K562 (cell line): ENCODE results near the gene S100A1. TPM values are rescaled to one million over a fixed set of nuclear protein-coding genes. Genes with fewer than 3 reads are reported as not detected.

Source experiments
- ATAC-seq: fragments of 200-7000 bp; cut with Tn5 transposase; 3 replicates; pipeline ENCODE4 v1.9.1; 2020; ENCODE audit warnings: moderate library complexity
- BruUV-seq: library from RNA; stranded (reverse); fragments of 400-500 nt; replicated peaks from 2 replicates; lab custom pipeline; 2021; lab: Mats Ljungman, UMichigan
- CTCF ChIA-PET: fragments of 300-600 bp; formaldehyde crosslinking; extraction: SDS; loops from one replicate; lab custom pipeline; 2021; ENCODE audit warnings: low intra/inter-chr PET ratio; lab: Yijun Ruan, JAX
- POLR2A ChIA-PET: fragments of 300-600, 350-650 bp; sonication (Branson Sonifier 250); formaldehyde crosslinking; extraction: SDS; loops from one replicate; lab custom pipeline; 2021; ENCODE audit warnings: antibody characterized with exemption, inconsistent platforms; lab: Yijun Ruan, JAX
- DNase-seq, 4 experiments: peaks; one replicate each; pipeline versions ENCODE4 v3.0.0 to v3.0.0-alpha.2; 2011 to 2018; ENCODE audit warnings: low spot score in 3 of 4, mixed read lengths in 3 of 4; ENCODE audit errors: extremely low read depth in 1 of 4
- FAIRE-seq: peaks from 2 replicates; lab custom pipeline; 2011; peaks lifted over from hg19 to GRCh38; lab: Jason Lieb, UNC
- H2AFZ ChIP-seq: 2 replicates; pipeline ENCODE4 v1.6.0; 2011; ENCODE audit warnings: low read depth, low read length, control low read depth, inconsistent platforms
- H3K27ac ChIP-seq: fragments of 200-600 bp; 3 replicates; pipeline ENCODE4 v1.8.0; 2011; ENCODE audit warnings: low read depth, mild to moderate bottlenecking, control low read depth, inconsistent platforms, low read length, moderate library complexity, mixed read lengths; ENCODE audit errors: extremely low read depth
- H3K27me3 ChIP-seq, 2 experiments: fragments of 300-600 bp in 1 of 2; 2 replicates in 1 of 2; 3 replicates in 1 of 2; pipeline versions ENCODE4 v1.6.0 to v1.8.0; 2011; ENCODE audit warnings: inconsistent platforms in 2 of 2, low read length in 2 of 2, mild to moderate bottlenecking in 1 of 2, mixed read lengths in 1 of 2, moderate library complexity in 1 of 2; ENCODE audit not compliant: control insufficient read depth in 2 of 2, insufficient read depth in 2 of 2
- H3K36me3 ChIP-seq: fragments of 300-600 bp; 3 replicates; pipeline ENCODE4 v1.8.0; 2011; ENCODE audit warnings: mild to moderate bottlenecking, low read length, inconsistent platforms; ENCODE audit not compliant: control insufficient read depth, insufficient read depth
- H3K4me1 ChIP-seq, 2 experiments: fragments of 200-600 bp in 1 of 2; replicated peaks in 1 of 2; 2 replicates in 1 of 2; 3 replicates in 1 of 2; pipeline versions ENCODE4 v1.5.1 to v1.8.0; 2011; ENCODE audit warnings: inconsistent platforms in 2 of 2, low read length in 2 of 2, mild to moderate bottlenecking in 1 of 2, mixed read lengths in 1 of 2, moderate library complexity in 1 of 2; ENCODE audit not compliant: control insufficient read depth in 2 of 2, insufficient read depth in 2 of 2
- H3K4me2 ChIP-seq: 2 replicates; pipeline ENCODE4 v1.6.1; 2011; ENCODE audit warnings: low read length, control low read depth, inconsistent platforms, mixed read lengths; ENCODE audit not compliant: insufficient read depth
- H3K4me3 ChIP-seq: fragments of 200-600 bp; sonication (generic), shearing (Covaris generic); 2 replicates; pipeline ENCODE4 v1.5.1; 2016; ENCODE audit warnings: control low read depth, inconsistent platforms
- H3K79me2 ChIP-seq: fragments of 200-600 bp; 3 replicates; pipeline ENCODE4 v1.8.0; 2011; ENCODE audit warnings: low read length, inconsistent platforms; ENCODE audit not compliant: control insufficient read depth, insufficient read depth
- H3K9ac ChIP-seq, 2 experiments: 2 replicates each; pipeline versions ENCODE4 v1.6.0 to v1.6.1; 2011; ENCODE audit warnings: low read depth in 2 of 2, low read length in 2 of 2, control low read depth in 1 of 2, inconsistent platforms in 1 of 2, mild to moderate bottlenecking in 1 of 2, mixed read lengths in 1 of 2; ENCODE audit not compliant: insufficient read depth in 1 of 2
- H3K9me1 ChIP-seq: one replicate; pipeline ENCODE4 v1.6.0; 2011; ENCODE audit warnings: inconsistent platforms, mild to moderate bottlenecking, low read length, moderate library complexity; ENCODE audit not compliant: control insufficient read depth, insufficient read depth
- H3K9me3 ChIP-seq: replicated peaks from 2 replicates; pipeline ENCODE4 v1.5.1; 2011; ENCODE audit warnings: low read depth, low read length, inconsistent platforms; ENCODE audit not compliant: control insufficient read depth, insufficient read depth
- H4K20me1 ChIP-seq: replicated peaks from 2 replicates; pipeline ENCODE4 v1.6.1; 2011; ENCODE audit warnings: low read length, inconsistent platforms, mixed read lengths; ENCODE audit not compliant: control insufficient read depth, insufficient read depth
- C11orf30 ChIP-seq: fragments of 450-650 bp; IDR thresholded peaks from 2 replicates; pipeline ENCODE4 v1.6.1; 2016; ENCODE audit warnings: low read depth, mild to moderate bottlenecking
- ETV5 ChIP-seq: sonication (generic); formaldehyde crosslinking; IDR thresholded peaks from 2 replicates; pipeline ENCODE4 v1.4.0; 2020; ENCODE audit warnings: low read depth, mild to moderate bottlenecking, missing genetic modification reagents
- FIP1L1 ChIP-seq: fragments of 200-400 bp; formaldehyde crosslinking; IDR thresholded peaks from 2 replicates; pipeline ENCODE4 v1.6.1; 2018; ENCODE audit warnings: mild to moderate bottlenecking, low read depth, low read length; ENCODE audit not compliant: poor library complexity, severe bottlenecking
- FOXA1 ChIP-seq: fragments of 450-650 bp; IDR thresholded peaks from 2 replicates; pipeline ENCODE4 v1.6.1; 2016; ENCODE audit warnings: mild to moderate bottlenecking, borderline replicate concordance
- GTF2B ChIP-seq: IDR thresholded peaks from 2 replicates; pipeline ENCODE4 v1.6.1; 2011; ENCODE audit not compliant: insufficient read length; ENCODE audit errors: extremely low read depth
- HMGXB4 ChIP-seq: sonication (generic); formaldehyde crosslinking; IDR thresholded peaks from 2 replicates; pipeline ENCODE4 v1.8.1; 2023; ENCODE audit warnings: mild to moderate bottlenecking, missing genetic modification reagents
- MAZ ChIP-seq, 2 experiments: fragments of 450-650 bp in 1 of 2; sonication (generic) in 1 of 2; formaldehyde crosslinking; IDR thresholded peaks in 1 of 2; conservative IDR thresholded peaks in 1 of 2; 2 replicates each; pipeline versions ENCODE4 v1.4.0 to v1.5.0; 2020; ENCODE audit warnings: mild to moderate bottlenecking in 1 of 2, missing genetic modification reagents in 1 of 2
- NR1H2 ChIP-seq: sonication (generic); formaldehyde crosslinking; IDR thresholded peaks from 2 replicates; pipeline ENCODE4 v1.4.0; 2020; ENCODE audit warnings: mild to moderate bottlenecking, missing genetic modification reagents
- PML ChIP-seq: IDR thresholded peaks from 2 replicates; pipeline ENCODE4 v1.6.1; 2012; ENCODE audit warnings: low read length, inconsistent platforms
- SMAD2 ChIP-seq: fragments of 150-350 bp; IDR thresholded peaks from 2 replicates; pipeline ENCODE4 v1.6.1; 2014; ENCODE audit warnings: low read depth, mild to moderate bottlenecking, low read length
- SMC3 ChIP-seq: conservative IDR thresholded peaks from 2 replicates; pipeline ENCODE4 v1.6.1; 2011; ENCODE audit warnings: low read depth, low read length, improper control_type of control experiment; ENCODE audit not compliant: insufficient read depth
- TFAM ChIP-seq: fragments of 250-450 bp; sonication (Bioruptor Pico); conservative IDR thresholded peaks from 2 replicates; pipeline ENCODE4 v1.5.0; 2021; ENCODE audit warnings: mild to moderate bottlenecking, moderate library complexity
- TOE1 ChIP-seq, 2 experiments: fragments of 450-650 bp in 1 of 2; sonication (generic) in 1 of 2; formaldehyde crosslinking in 1 of 2; IDR thresholded peaks; 2 replicates each; pipeline versions ENCODE4 v1.7.1 to v1.8.0; 2016 to 2022; ENCODE audit warnings: borderline replicate concordance in 2 of 2, mild to moderate bottlenecking in 2 of 2, antibody characterized with exemption in 1 of 2, inconsistent platforms in 1 of 2, low read depth in 1 of 2, missing genetic modification reagents in 1 of 2, moderate library complexity in 1 of 2
- ZNF174 ChIP-seq: fragments of 250-450 bp; sonication (Bioruptor Pico); IDR thresholded peaks from 2 replicates; pipeline ENCODE4 v1.4.0; 2020; ENCODE audit warnings: mild to moderate bottlenecking
- ZNF436 ChIP-seq: fragments of 250-450, 450-650 bp; sonication (Bioruptor Pico); formaldehyde crosslinking; IDR thresholded peaks from 2 replicates; pipeline ENCODE4 v1.7.0; 2020; ENCODE audit warnings: mild to moderate bottlenecking
- ZNF655 ChIP-seq: fragments of 250-450 bp; sonication (Bioruptor Pico); IDR thresholded peaks from 2 replicates; pipeline ENCODE4 v1.5.0; 2021
- ZNF778 ChIP-seq: fragments of 450-650 bp; formaldehyde crosslinking; IDR thresholded peaks from 2 replicates; pipeline ENCODE4 v1.4.0; 2020; ENCODE audit warnings: mild to moderate bottlenecking, moderate library complexity
- WGBS: fragments of 100-300 bp; shearing (Covaris generic); methylation state at CpG from one replicate; pipeline ENCODE4 v1.1.6; 2016; ENCODE audit warnings: low coverage, mixed read lengths; ENCODE audit not compliant: insufficient coverage; ENCODE audit errors: missing lambda C conversion rate; 5-methylcytosine and 5-hydroxymethylcytosine counted together
- in situ Hi-C: fragments of 300-500 bp; cut with MboI; formaldehyde crosslinking; loops from 4 replicates; pipeline ENCODE4 v1.15.0; 2018; ENCODE audit warnings: inconsistent platforms, mixed read lengths
- intact Hi-C: fragments of 100-400 bp; cut with micrococcal nuclease; formaldehyde crosslinking; loops from 2 replicates; pipeline ENCODE4 v1.14.2; 2022
- polyA plus RNA-seq, 8 experiments: library from polyadenylated mRNA; depleted of rRNA in 4 of 8; stranded (reverse) in 5 of 8; unstranded in 3 of 8; fragments of >200 nt; fragmentation: Nextera tagmentation in 2 of 8; fragmentation: Illumina TruSeq in 1 of 8; extraction: Ambion mirVana in 2 of 8; extraction: Trizol in 1 of 8; gene quantifications; 2 replicates each; pipeline versions ENCODE4 v1.2.1 to v1.2.3, GENCODE V29; 2011 to 2014; ENCODE audit warnings: inconsistent platforms in 1 of 8, missing spikeins in 1 of 8
- total RNA-seq, 7 experiments: library from RNA; depleted of rRNA in 6 of 7; stranded (reverse); fragments of >200 nt in 6 of 7; fragmentation: Illumina TruSeq in 2 of 7; extraction: Trizol in 2 of 7; gene quantifications; 2 replicates each; pipeline versions ENCODE4 v1.2.1 to v1.2.3, GENCODE V29; 2011 to 2021; ENCODE audit warnings: low replicate concordance in 1 of 7

Gene S100A1
- total and polyA plus RNA-seq, 9 of the 15 experiments (the other 6 are each of a cell fraction or from before 2014, with no cell fraction given), result 0.44 to 30.1 (median 12.7) TPM

GRCh38 chr1:153633161-153633753 lies 5.0 kb downstream of the S100A1 start:
- FAIRE-seq (no peak), DNase-seq (peak; percentile 30 to 49 (median 42)), ATAC-seq (peak; percentile 18)
- POLR2A ChIA-PET, result interaction anchor here (0.8 to 11.6 kb wide), 16 partner anchors 9 to 693 kb away, joined by 3 to 205 read pairs (median 4); partner anchors contain the start of gene SNAPIN
- no peaks in the 10 kb centered on the region for H3K9me3 ChIP-seq
- peak overlapping the region; percentile 100 for H3K9ac ChIP-seq
- H3K9me1 ChIP-seq, result no peaks in the 10 kb centered on the region
- peaks cover 24 to 28% of the 10 kb centered on the region in 2 experiments for H3K4me1 ChIP-seq
- H3K4me3 ChIP-seq, result peak overlapping the region; percentile 89
- CTCF ChIA-PET, result interaction anchor here (0.7 kb wide), 1 partner anchor 123 kb away, joined by 4 read pairs; no protein-coding TSS in a partner anchor
- in situ Hi-C loops (no loop called here), intact Hi-C loops (loop anchor here (5.0 kb wide), 1 partner anchor 101 kb away; no protein-coding TSS in a partner anchor)
- no TSS peak for BruUV-seq
- H3K4me2 ChIP-seq, result peak overlapping the region; percentile 88
- no peaks in the 10 kb centered on the region for H3K27me3 ChIP-seq
- 20% methylated on average over 18 of the region's 18 CpGs for WGBS
- peak overlapping the region; percentile 81 for H2AFZ ChIP-seq
- no peaks in the 10 kb centered on the region; the same call in 1 of the 2 replicates for H4K20me1 ChIP-seq
- H3K79me2 ChIP-seq, result peaks cover 44% of the 10 kb centered on the region
- H3K36me3 ChIP-seq, result peaks cover 27% of the 10 kb centered on the region
- H3K27ac ChIP-seq, result peak overlapping the region; percentile 98
- TF ChIP-seq ZNF436 (CRISPR knock-in tag) (no peak), SMAD2 (no peak), FOXA1 (no peak), MAZ (CRISPR knock-in tag; conservative IDR thresholded peaks at IDR 0.05 in 1 of 2, IDR thresholded peaks at IDR 0.05 in 1 of 2) (peak in 1 of 2 experiments; percentile 6; a peak in 1 of 4 replicates), ZNF174 (CRISPR knock-in tag) (no peak), NR1H2 (no peak), ZNF655 (CRISPR knock-in tag) (no peak), SMC3 (0 out of 2 replicates have a peak, but pooled peaks have one; percentile 9), C11orf30 (no peak), FIP1L1 (no peak), GTF2B (no peak), HMGXB4 (CRISPR knock-in tag) (no peak), PML (no peak), TFAM (CRISPR knock-in tag) (no peak), ETV5 (CRISPR knock-in tag) (0 out of 2 replicates have a peak, but pooled peaks have one; percentile 7), TOE1 (IDR thresholded peaks at IDR 0.05; ENCODE audit: borderline replicate concordance) (no peak), TOE1 (CRISPR knock-in tag; IDR thresholded peaks at IDR 0.05; ENCODE audit: borderline replicate concordance, low read depth) (no peak), ZNF778 (no peak)
